Measurements from ENCODE around the gene OGFOD2. TPM values are rescaled to one million over a fixed set of nuclear protein-coding genes. Genes with fewer than 3 reads are reported as not detected.

Gene OGFOD2
- polyA plus RNA-seq, 1 donor (not counting 4 experiments of a cell fraction or from before 2014, with no cell fraction given) = 6.9 TPM

DNA sequence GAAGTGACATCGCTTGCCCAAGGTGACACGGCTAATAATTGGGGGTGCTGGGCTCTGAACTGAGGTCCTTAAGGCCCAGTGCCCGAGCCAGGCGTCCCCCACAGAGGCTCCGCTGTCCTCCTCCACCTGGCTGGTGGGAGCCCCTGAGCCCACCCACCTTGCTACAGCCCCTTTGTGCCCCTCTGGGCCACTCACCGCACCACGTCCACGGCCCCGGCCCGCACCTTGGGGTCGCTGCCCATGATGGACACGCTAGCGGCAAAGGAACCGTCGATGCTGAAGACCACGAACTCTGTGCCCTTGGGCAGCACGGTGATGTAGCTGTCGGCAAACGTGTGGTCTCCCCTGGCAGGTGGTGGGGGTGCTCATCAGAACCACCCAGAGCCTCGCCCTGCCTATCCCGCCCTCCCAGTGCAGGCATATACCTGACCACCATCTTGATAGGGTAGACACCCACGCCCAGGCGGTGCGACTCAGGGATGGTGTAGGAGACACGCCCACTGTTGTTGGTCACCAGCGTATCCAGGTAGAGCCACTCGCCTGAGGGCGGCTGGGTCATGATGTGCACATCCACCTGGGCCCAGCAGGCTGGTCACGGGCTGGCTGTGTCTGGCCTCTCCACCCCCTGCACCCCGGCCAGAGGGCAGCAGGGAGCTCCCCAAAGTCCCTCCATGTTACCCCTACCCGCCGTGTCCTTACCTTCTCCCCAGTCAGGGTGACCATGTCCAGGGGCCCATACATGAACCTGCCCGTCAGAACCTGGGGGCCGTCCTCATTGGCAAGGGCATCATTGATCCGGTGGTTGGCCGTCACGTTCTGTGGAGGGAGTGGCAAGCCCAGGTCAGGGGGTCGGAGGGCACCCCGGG lies 12.3 kb downstream of the OGFOD2 start:
- no peak overlapping the region for H2AFZ ChIP-seq (ENCODE audit: control insufficient read depth, low read length)
- no peak overlapping the region for H3K4me2 ChIP-seq (ENCODE audit: control insufficient read depth, extremely low read depth, insufficient read depth, low read depth, low read length)
- H4K20me1 ChIP-seq (ENCODE audit: control insufficient read depth, extremely low read depth, insufficient read depth, low read length) = no peaks in the 10 kb centered on the region
- H3K27ac ChIP-seq (ENCODE audit: control insufficient read depth, insufficient read depth, low read length) = no peak overlapping the region
- H3K9ac ChIP-seq (ENCODE audit: control insufficient read depth, extremely low read depth, insufficient read depth, low read length) = no peak overlapping the region
- TF ChIP-seq, protein P1, sequence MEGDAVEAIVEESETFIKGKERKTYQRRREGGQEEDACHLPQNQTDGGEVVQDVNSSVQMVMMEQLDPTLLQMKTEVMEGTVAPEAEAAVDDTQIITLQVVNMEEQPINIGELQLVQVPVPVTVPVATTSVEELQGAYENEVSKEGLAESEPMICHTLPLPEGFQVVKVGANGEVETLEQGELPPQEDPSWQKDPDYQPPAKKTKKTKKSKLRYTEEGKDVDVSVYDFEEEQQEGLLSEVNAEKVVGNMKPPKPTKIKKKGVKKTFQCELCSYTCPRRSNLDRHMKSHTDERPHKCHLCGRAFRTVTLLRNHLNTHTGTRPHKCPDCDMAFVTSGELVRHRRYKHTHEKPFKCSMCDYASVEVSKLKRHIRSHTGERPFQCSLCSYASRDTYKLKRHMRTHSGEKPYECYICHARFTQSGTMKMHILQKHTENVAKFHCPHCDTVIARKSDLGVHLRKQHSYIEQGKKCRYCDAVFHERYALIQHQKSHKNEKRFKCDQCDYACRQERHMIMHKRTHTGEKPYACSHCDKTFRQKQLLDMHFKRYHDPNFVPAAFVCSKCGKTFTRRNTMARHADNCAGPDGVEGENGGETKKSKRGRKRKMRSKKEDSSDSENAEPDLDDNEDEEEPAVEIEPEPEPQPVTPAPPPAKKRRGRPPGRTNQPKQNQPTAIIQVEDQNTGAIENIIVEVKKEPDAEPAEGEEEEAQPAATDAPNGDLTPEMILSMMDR (optimal IDR thresholded peaks at IDR 0.05 in 1 of 3, IDR thresholded peaks at IDR 0.05 in 1 of 3, conservative IDR thresholded peaks at IDR 0.05 in 1 of 3; ENCODE audit: extremely low read depth in 1 of 3, insufficient read depth in 2 of 3, low read length in 3 of 3) = no peak
- peaks cover under 1% of the 10 kb centered on the region for H3K4me1 ChIP-seq (ENCODE audit: control insufficient read depth, extremely low read depth, insufficient read depth, low read length)
- no peaks in the 10 kb centered on the region for H3K9me3 ChIP-seq (ENCODE audit: control insufficient read depth, low read depth, low read length)
- no peak overlapping the region for H3K4me3 ChIP-seq (ENCODE audit: control insufficient read depth in 2 of 3, extremely low read depth in 1 of 3, insufficient read depth in 2 of 3, low read depth in 1 of 3, low read length in 3 of 3)
- no peaks in the 10 kb centered on the region for H3K27me3 ChIP-seq (ENCODE audit: control insufficient read depth, extremely low read depth, insufficient read depth, low read length)
- dilution Hi-C loops (cut with MboI; ENCODE audit: extremely low pct_ligation_motif_present, low sequenced_read_pairs) = no loop called here
- peaks cover 9 to 10% of the 10 kb centered on the region in 2 experiments for H3K36me3 ChIP-seq (ENCODE audit: control insufficient read depth in 2 of 2, extremely low read depth in 1 of 2, insufficient read depth in 2 of 2, low read length in 2 of 2)
- H3K79me2 ChIP-seq (ENCODE audit: control insufficient read depth, insufficient read depth, low read length) = peaks cover 9% of the 10 kb centered on the region
- FAIRE-seq (no peak), DNase-seq (ENCODE audit: low read depth, low spot score) (no peak)
- H3K9me1 ChIP-seq (ENCODE audit: control insufficient read depth, extremely low read depth, insufficient read depth, low read length) = no peaks in the 10 kb centered on the region

DNA sequence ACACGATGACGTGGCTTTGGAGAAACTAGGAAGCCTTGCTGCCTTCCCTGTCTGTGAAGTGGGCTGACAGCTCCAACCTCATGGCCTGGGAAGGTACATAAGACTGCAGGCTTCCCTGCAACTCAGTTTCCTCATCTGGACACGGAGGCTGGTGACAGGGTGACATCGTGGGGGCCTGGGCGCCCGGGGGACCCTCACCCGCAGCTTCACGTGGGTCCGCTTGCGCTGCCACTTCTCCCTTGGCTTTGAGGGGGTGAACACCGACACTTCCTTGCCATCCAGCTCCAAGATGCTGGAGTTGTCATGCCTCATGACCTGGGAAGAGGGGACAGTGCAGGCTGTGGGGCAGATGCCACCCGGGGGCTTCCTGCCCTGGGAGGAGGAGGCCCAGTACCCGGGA lies 13.0 kb downstream of the OGFOD2 start:
- TF ChIP-seq, protein P1 (optimal IDR thresholded peaks at IDR 0.05 in 1 of 3, IDR thresholded peaks at IDR 0.05 in 1 of 3, conservative IDR thresholded peaks at IDR 0.05 in 1 of 3; ENCODE audit: extremely low read depth in 1 of 3, insufficient read depth in 2 of 3, low read length in 3 of 3) = no peak
- TF ChIP-seq EZH2 (IDR thresholded peaks at IDR 0.05; ENCODE audit: low read length) = no peak
- DNase-seq (ENCODE audit: low read depth, low spot score) (no peak), FAIRE-seq (no peak)
- dilution Hi-C loops (cut with MboI; ENCODE audit: extremely low pct_ligation_motif_present, low sequenced_read_pairs) = no loop called here
- Histone ChIP-seq H3K36me3 (ENCODE audit: control insufficient read depth in 2 of 2, extremely low read depth in 1 of 2, insufficient read depth in 2 of 2, low read length in 2 of 2) (peaks cover 5 to 8% of the 10 kb centered on the region in 2 experiments), H3K4me1 (ENCODE audit: control insufficient read depth, extremely low read depth, insufficient read depth, low read length) (no peaks in the 10 kb centered on the region), H4K20me1 (ENCODE audit: control insufficient read depth, extremely low read depth, insufficient read depth, low read length) (no peaks in the 10 kb centered on the region), H2AFZ (ENCODE audit: control insufficient read depth, low read length) (no peak overlapping the region), H3K9me3 (ENCODE audit: control insufficient read depth, low read depth, low read length) (no peaks in the 10 kb centered on the region), H3K9ac (ENCODE audit: control insufficient read depth, extremely low read depth, insufficient read depth, low read length) (no peak overlapping the region), H3K9me1 (ENCODE audit: control insufficient read depth, extremely low read depth, insufficient read depth, low read length) (no peaks in the 10 kb centered on the region), H3K27ac (ENCODE audit: control insufficient read depth, insufficient read depth, low read length) (no peak overlapping the region), H3K27me3 (ENCODE audit: control insufficient read depth, extremely low read depth, insufficient read depth, low read length) (no peaks in the 10 kb centered on the region), H3K4me3 (ENCODE audit: control insufficient read depth in 2 of 3, extremely low read depth in 1 of 3, insufficient read depth in 2 of 3, low read depth in 1 of 3, low read length in 3 of 3) (no peak overlapping the region), H3K4me2 (ENCODE audit: control insufficient read depth, extremely low read depth, insufficient read depth, low read depth, low read length) (no peak overlapping the region), H3K79me2 (ENCODE audit: control insufficient read depth, insufficient read depth, low read length) (peaks cover 4% of the 10 kb centered on the region)
